GM18868 (cell line): Measurements from ENCODE around the gene MEX3A.
A peak's percentile ranks its signal among the peaks of the same experiment; 100 is the strongest.
"Not testable (repeated sequence)": the region's sequence is repeated elsewhere in the genome, so short reads cannot be mapped to it uniquely, and the experiment has no call there.

Source experiments
- ATAC-seq: cut with Tn5 transposase; IDR thresholded peaks from one replicate; pipeline ENCODE4 v1.9.1; 2021; ENCODE audit warnings: mild to moderate bottlenecking, moderate library complexity; ENCODE audit not compliant: unreplicated experiment

Gene MEX3A

DNA sequence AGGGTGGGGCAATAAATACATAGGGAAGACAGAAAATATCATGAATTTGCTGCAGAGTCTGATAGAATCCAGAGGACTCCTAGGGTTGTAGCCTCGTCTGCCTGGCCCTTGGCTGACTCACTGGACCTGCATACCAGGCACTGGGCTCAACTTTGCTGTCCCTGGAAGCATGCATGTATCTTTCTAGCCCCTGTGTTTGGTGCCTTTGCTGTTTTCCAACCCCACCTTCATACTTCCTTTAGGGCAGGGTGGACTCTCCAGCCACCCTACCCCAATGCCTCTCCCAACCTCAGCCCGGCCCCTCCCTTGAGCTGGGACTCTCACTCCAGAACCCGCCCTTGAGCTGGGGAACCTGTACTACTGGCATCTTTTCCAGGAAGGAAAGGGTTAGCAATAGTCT lies 20.1 kb downstream of the MEX3A start:
- ATAC-seq: no peak

DNA sequence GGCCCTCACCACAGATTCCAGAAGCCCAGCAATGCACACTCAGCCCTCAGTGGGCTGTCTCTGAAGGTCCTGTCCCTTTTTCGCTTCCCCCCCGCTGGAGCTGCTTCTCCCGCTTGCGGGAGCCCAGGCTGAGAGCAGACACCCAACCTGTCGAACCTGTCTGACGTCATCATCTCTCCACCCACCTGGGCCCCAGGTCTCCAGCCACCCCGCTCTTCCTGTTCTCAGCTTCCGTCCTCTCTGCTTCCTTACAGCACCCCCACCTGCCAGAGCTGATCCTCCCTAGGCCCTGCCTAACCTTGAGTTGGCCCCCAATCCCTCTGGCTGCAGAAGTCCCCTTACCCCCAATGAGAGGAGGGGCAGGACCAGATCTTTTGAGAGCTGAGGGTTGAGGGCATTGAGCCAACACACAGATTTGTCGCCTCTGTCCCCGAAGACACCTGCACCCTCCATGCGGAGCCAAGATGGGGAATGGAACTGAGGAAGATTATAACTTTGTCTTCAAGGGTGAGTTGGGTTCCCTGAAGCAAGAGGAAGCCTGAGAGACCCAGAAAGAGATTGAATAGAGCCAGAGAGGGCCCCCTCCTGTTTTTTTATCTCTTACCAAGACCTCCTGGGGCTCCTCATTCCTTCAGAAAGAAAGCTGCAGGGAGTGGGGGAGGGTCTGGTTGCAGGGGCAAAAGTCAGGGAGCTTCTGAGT lies 21.2 kb downstream of the MEX3A start, which contains the start of gene RAB25:
RAB25 (plus strand) TSS at position 224 of the 700 bp plus-strand sequence; CDS start at position 465, 241 bp downstream.
- no peak for ATAC-seq

DNA sequence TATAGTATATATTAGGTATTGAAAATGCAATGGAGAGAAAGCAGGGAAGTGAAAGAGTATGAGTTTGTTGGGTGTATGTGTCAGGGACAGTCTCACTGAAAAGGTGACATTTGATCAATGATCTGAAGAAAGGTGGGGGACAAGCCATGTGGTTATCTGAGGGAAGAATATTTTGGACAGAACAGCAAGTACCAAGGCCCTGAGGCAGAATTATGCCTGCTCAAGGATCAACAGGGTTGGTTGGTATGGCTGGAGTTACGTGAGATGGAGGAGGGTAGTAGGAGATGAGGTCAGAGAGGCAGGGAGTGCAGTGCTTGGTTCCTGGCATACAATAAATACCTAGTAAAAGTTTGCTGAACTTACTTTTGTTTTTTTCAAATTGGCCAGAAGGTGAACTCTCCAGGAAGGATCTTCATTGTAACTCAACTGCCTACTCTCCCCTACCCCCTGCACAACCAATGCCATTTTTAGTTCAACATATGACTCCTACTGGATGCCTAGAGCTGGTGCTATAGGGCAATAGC lies 25.9 kb downstream of the MEX3A start:
- no peak for ATAC-seq

DNA sequence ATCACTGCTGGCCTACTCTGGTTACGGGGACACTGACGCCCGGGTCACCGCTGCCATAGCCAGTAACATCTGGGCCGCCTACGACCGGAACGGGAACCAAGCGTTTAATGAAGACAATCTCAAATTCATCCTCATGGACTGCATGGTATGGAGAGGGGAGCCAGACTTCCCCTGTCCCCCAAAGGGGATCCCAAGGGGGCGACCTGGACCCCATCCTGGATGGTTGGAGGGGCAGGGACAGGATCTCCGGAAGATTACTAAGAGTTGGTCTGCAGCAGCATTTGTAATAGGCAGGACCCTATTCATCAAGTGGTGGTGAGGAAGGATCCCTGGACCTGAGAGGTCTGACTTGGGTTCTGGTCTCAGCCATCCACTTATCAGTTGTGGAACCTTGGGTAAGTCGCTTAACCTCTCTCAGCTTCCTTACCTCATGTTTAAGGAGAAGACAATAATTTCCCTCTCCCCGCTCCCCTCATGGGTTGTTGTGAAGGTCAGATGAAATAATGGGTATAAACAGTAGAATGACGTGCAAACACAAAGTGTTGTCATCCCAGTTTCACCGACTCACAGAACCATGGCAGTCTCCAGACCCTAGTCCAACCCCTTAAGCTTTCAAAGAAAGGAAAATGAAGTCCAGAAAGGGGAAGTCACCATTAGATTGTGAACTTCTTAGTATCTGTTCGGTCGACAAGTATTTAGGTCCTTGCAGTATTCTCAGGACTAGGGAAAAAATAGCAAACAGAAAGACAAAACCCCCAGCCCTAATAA lies 26.8 kb downstream of the MEX3A start:
- no peak for ATAC-seq

DNA sequence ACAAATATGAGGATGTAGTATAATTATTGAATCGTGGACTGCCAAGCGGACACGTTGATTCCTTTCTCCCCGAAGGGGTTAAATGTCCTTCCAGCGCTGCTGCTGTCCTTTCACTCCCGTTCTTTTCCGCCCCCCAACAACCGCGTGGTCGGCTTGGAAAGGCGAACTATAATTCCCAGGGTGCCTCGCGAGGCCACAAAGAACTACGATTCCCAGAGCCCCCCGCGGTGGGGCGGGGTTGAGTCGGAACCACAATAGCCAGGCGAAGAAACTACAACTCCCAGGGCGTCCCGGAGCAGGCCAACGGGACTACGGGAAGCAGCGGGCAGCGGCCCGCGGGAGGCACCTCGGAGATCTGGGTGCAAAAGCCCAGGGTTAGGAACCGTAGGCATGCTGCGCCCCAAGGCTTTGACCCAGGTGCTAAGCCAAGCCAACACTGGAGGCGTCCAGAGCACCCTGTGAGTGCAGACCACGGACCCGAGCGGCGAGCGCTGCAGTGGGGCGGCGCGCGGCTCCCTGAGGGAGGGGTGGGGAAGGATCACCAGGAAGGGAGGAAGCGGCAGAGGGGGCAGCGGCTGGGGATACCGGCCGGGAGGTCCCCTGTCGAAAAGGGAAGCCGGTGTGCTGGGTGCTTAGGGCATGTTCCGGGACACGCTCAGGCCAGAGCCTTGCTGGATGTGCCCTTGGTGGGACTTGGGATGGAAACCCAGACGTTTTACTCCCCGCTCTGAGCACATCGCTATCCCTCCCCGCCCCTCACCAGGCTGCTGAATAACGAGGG lies 27.6 kb downstream of the MEX3A start, which contains the start of gene LAMTOR2:
LAMTOR2 (plus strand) TSS at position 283 of the 781 bp plus-strand sequence; CDS start at position 391, 108 bp downstream.
- ATAC-seq: peak; percentile 81

DNA sequence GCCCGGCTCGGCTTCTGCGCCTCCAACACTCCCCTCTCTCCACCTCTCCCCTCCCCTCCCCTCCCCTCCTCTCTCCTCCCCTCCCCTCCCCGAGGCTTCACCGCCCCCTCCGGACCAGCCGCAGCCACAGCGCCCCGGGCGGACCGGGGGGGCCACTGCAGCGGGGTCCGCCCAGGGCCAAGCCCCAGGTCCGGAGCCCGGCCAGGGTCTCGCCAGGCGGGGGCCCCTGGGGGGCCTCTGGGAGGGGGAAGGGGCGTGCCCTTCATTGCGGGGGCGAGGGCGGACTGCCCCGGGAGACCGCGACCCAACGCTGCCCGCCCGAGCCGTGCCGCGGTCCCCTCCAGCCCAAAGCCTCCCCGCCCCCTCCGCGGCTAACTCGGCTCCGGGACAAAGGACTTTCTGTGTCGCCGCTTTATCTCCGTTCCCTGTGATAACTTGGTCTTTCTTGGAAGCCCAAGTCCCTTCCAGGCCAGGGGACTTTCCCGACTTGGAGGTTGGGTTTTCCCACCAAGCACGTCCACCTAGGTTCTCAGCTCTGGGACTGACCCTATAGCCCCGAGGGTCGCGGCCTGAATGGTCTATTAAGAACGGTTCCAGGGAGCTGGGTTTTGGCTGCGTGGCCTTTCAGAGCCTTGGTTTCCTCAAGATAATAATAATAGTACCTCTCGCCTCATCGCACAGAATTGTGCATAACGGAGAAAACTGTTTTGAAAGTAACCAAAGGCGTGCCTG lies 28.3 kb downstream of the MEX3A start, which contains the start of gene UBQLN4:
UBQLN4 (minus strand) TSS at position 31 of the 732 bp plus-strand sequence. CDS start 97 bp downstream, outside the sequence.
- peak; percentile 47 for ATAC-seq

DNA sequence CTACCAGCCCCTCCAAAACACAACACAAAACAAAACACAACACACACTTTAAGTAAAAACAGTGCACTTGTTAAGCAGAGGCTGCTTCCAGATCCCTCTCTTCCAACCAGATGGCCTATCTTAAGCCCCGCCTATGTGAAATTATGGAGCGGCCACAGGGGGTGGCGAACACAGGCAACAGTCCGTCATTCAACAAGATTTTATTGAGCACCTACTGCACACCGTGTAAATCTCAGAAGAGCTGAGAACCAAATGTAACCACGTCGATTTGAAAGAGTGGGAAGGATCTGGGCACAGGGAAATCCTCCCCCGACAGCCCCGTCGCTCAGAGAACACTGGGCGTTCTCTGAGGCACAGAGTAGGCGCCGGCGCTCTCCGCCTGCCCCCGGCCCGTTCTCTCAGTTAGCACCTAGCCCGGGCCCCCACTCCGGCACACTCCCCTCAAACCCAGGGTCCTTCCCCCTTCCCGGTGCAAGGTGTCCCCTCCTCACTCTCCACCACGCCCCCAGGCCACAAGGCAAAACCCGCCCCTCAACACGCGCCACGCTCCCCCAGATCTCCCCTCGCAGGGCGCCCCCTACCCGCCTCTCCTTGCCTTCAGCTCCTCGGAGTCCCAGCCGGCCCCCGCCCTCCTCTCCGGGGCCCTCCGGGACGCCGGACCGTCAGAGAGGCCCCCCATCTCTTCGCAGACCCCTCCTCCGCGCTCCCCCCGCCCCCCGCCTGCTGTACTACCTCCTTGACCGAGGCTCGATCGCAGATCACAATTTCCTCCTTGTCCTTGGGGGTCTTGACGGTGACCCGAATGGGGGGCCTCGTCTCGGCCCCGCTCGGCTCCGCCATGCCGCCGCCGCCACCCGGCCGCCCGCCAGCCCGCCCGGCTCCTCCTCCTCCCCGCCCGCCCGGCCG lies 29.1 kb downstream of the MEX3A start:
- ATAC-seq: no peak

DNA sequence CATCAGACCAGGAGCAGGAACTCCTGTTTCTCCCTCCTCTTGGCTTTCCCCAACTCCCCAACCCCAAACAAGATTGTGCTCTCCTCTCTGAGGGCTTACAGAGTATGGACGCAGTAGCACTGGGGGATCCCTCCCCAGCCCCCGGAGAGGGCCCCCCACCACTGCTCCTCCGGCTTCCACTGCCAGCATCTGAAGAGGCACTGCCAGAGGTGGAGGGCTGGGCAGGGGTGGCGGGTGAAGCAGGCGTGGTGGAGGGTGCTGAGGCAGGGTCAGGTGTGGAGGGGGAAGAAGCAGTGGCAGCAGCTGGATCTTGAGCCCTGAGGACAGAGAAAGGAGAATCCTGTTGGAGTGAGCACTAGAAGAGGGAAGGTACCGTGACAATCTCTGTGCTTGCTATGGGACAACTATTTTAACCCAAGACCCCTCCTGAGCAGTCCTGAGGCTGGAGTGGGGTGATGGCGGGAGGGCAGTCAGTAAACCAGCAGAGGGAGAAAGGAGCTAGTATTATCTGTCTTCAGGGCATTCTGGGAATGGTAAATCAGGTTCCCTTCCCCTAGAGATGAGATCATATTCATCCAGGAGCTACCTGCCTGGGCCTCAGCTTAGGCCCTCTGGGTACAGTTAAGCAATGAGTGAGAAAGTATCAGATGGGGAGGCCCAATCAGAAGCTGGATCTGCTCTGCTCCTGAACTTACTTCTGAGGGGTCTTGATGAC lies 31.1 kb downstream of the MEX3A start:
- no peak for ATAC-seq

DNA sequence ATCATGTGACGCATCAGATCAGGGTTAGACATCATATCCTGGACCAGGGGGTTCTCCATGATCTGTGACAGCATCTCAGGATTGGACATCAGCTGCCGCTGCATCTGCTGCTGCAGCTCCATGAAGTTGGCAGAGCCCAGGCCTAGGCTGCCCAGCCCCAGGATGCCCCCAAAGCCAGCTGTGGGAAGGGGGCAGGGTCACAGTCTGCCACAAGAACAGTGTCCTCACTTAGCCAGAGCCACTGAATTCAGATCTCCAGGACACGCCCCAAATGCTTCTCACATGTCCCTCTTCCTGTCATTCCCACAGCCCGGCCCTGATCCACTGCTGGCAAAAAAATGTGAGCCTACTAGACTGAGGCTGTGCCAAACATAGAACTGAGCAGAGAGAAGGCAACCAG lies 31.9 kb downstream of the MEX3A start:
- ATAC-seq: no peak

DNA sequence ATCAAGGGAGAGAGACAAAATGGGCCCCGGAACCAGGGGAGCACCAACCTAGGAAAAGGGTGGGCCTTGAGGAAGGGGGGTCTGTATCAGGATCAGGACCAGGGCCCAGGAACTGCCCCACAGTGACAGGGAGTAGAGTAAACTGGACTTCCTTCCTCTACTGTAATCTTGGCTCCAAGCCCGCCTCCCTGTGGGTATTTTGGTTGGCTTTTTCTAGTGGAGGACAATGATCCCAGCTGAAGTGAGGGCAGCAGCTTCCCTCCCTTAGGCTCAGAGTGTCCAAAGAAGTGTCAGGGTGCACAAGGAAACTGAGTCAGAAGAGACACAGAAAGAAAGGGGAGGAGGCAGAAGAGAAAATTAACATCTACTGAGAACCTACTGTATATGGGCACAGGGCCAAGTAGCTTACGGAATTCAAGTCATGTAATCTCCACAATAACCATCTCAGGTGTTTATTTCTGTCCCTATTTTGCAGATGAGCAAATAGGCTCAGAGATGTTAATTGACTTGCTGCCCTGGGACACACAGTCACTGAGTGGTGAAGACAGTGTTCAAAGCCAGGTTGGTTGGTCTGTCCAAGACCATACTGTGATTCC lies 33.5 kb downstream of the MEX3A start:
- no peak for ATAC-seq

DNA sequence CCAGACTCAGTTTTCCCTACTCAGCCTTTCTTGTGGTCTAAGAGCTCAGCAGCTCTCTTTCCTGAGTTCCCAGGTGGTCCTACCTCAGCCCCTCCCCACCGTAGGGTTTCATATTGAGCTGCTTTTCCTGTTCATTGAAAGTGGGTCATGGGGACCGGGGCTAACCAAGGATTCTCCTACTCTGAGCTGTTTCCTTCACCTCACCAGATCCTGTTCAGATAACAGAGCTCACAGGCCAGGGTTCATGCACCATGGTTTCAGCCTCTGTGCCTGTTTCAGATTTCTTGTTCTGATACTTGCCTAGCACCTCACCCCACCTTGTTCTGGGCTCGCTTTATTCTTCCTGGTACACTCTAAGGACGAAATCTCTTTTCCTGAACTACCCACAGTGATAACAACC lies 37.2 kb downstream of the MEX3A start:
- no peak for ATAC-seq

DNA sequence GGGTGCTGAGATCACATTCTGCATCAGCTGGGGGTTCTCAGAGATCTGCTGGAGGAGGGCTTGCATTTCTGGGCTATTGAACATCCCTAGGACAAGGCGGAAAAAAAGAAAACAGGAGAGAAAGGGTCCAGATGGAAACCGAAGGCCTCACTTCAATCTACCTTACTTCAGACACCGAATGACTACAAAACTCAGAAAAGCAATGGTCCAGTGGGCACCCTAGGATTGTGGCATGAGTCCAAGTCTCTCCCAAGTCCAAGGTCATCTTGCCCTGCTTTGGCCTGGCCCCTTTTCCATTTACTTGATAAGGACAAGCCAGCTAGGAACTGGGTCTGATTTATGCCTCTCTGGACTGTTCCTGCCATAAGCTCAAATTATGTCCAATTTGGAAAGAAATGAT lies 39.4 kb downstream of the MEX3A start:
- no peak for ATAC-seq

DNA sequence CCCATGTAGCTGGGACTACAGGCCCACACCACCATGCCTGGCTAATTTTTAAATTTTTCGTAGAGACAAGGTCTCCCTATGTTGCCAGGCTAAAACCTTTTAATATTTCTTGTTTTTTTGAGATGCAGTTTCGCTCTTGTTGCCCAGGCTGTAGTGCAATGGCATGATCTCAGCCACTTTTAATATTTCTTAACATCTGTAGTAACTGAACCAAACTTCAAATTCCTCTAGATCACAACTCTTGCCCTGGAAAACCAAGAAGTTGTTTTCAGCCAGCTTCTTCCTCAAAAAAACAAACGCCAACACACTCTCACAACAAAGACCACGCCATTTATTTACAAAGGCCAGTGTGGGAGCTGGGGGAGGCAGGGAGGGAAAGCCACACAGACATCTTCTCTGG lies 47.3 kb downstream of the MEX3A start:
- not testable (repeated sequence) for ATAC-seq

DNA sequence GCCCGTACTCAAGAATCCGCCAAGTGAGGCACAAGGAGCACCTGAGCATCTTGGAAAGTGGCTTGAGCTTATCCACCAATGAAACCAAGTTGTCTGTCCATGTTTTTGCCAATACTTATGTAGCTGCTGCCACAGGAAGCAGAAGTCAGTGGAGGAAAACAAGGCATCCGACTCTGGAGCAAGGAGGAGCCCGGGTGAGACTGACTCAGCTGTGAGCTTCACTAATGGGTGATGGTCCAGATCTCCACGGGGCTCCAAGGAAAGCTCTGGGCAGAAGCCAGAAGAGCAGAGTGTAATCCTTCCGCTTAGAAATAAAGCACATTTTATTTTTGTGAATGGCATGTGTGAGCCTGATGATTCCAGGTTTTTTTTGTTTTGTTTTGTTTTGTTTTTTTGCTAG lies 49.3 kb downstream of the MEX3A start:
- no peak for ATAC-seq

DNA sequence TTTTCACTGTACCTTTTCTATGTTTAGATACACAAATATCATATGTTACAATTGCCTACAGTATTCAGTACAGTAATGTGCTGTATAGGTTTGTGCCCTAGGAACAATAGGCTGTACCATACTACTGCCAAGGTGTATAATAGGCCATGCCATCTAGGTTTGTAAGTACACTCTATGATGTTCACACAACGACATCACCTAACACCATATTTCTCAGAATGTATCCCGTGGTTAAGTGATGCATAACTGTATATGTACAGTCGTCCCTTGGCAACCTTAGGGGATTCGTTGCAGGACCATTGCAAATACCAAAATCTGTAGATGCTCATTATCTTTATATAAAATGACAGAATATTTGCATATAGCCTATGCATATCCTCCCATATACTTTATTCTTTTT lies 55.7 kb downstream of the MEX3A start:
- no peak for ATAC-seq

DNA sequence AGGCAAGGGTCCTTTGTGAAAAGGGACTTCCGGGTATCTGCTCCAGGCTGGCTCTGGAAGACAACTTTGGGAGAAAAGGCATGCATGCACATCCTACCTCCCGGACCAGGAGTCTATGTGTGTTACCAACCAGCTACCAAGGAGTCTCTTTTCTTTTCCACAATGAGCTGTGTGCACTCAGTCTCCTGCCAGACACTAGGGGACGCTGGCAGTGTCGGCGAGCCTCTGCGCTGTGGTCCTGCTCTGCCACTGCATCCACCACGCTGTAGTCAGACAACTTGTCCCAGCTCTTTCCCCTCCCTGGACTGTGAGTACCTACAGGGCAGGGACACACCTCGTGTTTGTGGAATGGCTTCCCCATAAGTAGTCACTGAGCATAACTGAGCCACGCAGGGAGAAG lies 56.4 kb downstream of the MEX3A start:
- no peak for ATAC-seq

DNA sequence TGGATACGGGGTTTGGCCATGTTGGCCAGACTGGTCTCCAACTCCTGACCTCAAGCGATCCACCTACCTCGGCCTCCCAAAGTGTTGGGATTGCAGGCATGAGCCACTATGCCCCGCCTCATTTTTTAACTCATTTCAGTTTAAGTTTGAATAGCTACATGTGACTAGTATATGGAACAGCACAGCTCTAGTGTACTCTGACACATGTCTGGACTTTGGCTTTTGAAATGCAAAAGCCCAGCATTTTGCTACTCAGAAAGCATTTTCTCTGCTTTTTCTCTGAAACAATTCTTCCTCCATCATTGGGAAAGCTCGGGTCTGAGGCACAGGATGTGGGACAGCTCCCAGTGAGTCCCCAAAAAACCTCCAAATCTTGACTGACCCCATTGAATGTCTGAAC lies 57.5 kb downstream of the MEX3A start:
- no peak for ATAC-seq
